Lung (tissue), 12 donors: ENCODE data around the gene PDE6A. TPM values are rescaled to one million over a fixed set of nuclear protein-coding genes. Genes with fewer than 3 reads are reported as not detected.

ENCODE experiments used
- ATAC-seq: fragments of 200-7000 bp; cut with Tn5 transposase; one replicate; pipeline ENCODE4 v1.9.1; 2020; ENCODE audit warnings: moderate number of reproducible peaks; ENCODE audit not compliant: insufficient read depth, low FRiP score
- DNase-seq, 3 donors: peaks; one replicate each; pipeline ENCODE4 v3.0.0-alpha.2; 2013 to 2017
- H3K27ac ChIP-seq, 2 donors: one replicate each; pipeline ENCODE4 v1.5.1; 2013; ENCODE audit warnings: mild to moderate bottlenecking in 2 of 2, moderate library complexity in 2 of 2, control low read depth in 1 of 2, inconsistent platforms in 1 of 2, low read depth in 1 of 2, low read length in 1 of 2
- H3K27me3 ChIP-seq, 3 donors: one replicate each; pipeline ENCODE4 v1.5.1; 2013; ENCODE audit warnings: low read length in 2 of 3; ENCODE audit not compliant: control insufficient read depth in 3 of 3, insufficient read depth in 3 of 3
- H3K36me3 ChIP-seq, 4 donors: one replicate each; pipeline ENCODE4 v1.5.1; 2013; ENCODE audit warnings: low read length in 4 of 4, mild to moderate bottlenecking in 1 of 4, moderate library complexity in 1 of 4; ENCODE audit not compliant: control insufficient read depth in 4 of 4, insufficient read depth in 4 of 4
- H3K4me1 ChIP-seq, 5 donors: one replicate each; pipeline ENCODE4 v1.5.1; 2013; ENCODE audit warnings: low read length in 5 of 5, mild to moderate bottlenecking in 2 of 5, moderate library complexity in 1 of 5; ENCODE audit not compliant: control insufficient read depth in 5 of 5, insufficient read depth in 5 of 5
- H3K4me3 ChIP-seq: one replicate; pipeline ENCODE4 v1.5.1; 2013; ENCODE audit warnings: mild to moderate bottlenecking, control low read depth, moderate library complexity
- H3K9ac ChIP-seq, 2 donors: one replicate each; pipeline ENCODE4 v1.5.1; 2013; ENCODE audit warnings: low read length in 2 of 2, control low read depth in 1 of 2; ENCODE audit not compliant: insufficient read depth in 1 of 2
- H3K9me3 ChIP-seq, 4 donors: one replicate each; pipeline ENCODE4 v1.5.1; 2013; ENCODE audit warnings: low read length in 3 of 4, mild to moderate bottlenecking in 1 of 4, moderate library complexity in 1 of 4; ENCODE audit not compliant: control insufficient read depth in 4 of 4, insufficient read depth in 3 of 4
- CTCF ChIP-seq: IDR thresholded peaks from 2 replicates; pipeline ENCODE4 v1.5.1; 2012; ENCODE audit warnings: mild to moderate bottlenecking; ENCODE audit errors: control extremely low read depth, extremely low read depth
- WGBS, 2 donors: extraction: QIAGEN DNeasy Blood & Tissue Kit; methylation state at CpG; one replicate each; pipeline ENCODE4 v1.1.7; 2013; 5-methylcytosine and 5-hydroxymethylcytosine counted together
- polyA plus RNA-seq, 2 donors: library from polyadenylated mRNA; stranded (reverse); fragments of 200-250 nt; gene quantifications; one replicate each; pipeline ENCODE4 v1.2.1, GENCODE V29; 2013
- total RNA-seq, 2 donors: library from RNA; depleted of rRNA in 1 of 2; stranded (reverse); fragments of >200 nt in 1 of 2; gene quantifications; one replicate each; pipeline ENCODE4 v1.2.1, GENCODE V29; 2014 to 2021
- donor health status: control.
- donor health status: control.
- donor health status: Bipolar disorder and iron deficiency.
- donor health status: healthy.
- donor health status: DM: yes; HTN: yes; CAD: no.

PDE6A gene
- total and polyA plus RNA-seq, 4 donors: 0.03 to 0.06 (median 0.06) TPM; not detected in 1

DNA sequence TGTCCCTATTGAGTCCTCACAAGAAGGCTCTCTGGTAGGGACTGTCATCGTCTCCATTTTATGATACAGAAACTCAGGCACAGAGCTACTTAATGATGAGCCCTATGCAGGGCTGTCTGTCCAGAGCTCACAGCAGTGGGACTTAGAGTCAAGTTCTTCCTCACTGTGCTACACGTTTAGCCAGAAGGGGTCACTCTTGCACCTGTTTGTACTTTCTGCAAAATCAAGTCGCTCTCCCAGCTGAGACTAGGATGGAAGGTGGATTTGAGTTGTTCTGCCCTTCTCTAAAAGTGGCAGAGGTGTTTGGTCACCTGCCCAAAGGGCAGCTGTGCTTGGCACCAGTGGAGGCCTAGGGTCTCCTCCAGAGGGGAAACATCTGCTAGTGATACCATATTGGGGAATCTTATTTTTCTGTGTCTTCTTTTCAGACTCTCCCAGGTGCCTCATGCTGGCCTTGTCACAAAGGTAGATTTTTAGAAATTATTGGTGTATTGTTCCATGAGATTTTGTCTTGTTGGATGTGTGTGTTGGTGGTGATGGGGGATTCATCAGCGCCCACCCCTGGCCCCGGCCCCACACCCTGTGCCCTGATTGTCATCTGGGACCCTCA lies 110.2 kb downstream of the PDE6A start:
- H3K9ac ChIP-seq: no peak overlapping the region
- no peak overlapping the region for H3K27ac ChIP-seq
- H3K4me1 ChIP-seq: peaks cover 0 to 2% (median 0%) of the 10 kb centered on the region in 5 donors
- no peak overlapping the region for H3K4me3 ChIP-seq
- H3K27me3 ChIP-seq: no peaks in the 10 kb centered on the region
- H3K9me3 ChIP-seq: no peaks in the 10 kb centered on the region
- WGBS, 2 donors: 51 to 62% methylated on average over 5 of the region's 5 CpGs
- peak; percentile 67 for TF ChIP-seq CTCF
- ATAC-seq (no peak), DNase-seq (peak; percentile 81 to 93 (median 87))
- peaks cover 0 to 1% (median 0%) of the 10 kb centered on the region in 4 donors for H3K36me3 ChIP-seq

GRCh38 chr5:149833116-149833827 lies 111.3 kb downstream of the PDE6A start:
- ATAC-seq: no peak
- Histone ChIP-seq H3K4me3 (no peak overlapping the region), H3K27me3 (no peaks in the 10 kb centered on the region), H3K9ac (no peak overlapping the region), H3K27ac (no peak overlapping the region), H3K4me1 (no peaks in the 10 kb centered on the region), H3K9me3 (no peaks in the 10 kb centered on the region), H3K36me3 (peaks cover 0 to 1% (median 0%) of the 10 kb centered on the region in 4 donors)
- no peak for TF ChIP-seq CTCF
- no peak for DNase-seq
- 91 to 93% methylated on average over 30 of the region's 30 CpGs for WGBS, 2 donors

- no peak overlapping the region for H3K27ac ChIP-seq
- no peaks in the 10 kb centered on the region for H3K9me3 ChIP-seq
- TF ChIP-seq CTCF: no peak
- H3K4me1 ChIP-seq: no peaks in the 10 kb centered on the region
- ATAC-seq (no peak), DNase-seq (no peak)
- 94 to 95% methylated on average over 12 of the region's 12 CpGs for WGBS, 2 donors
- H3K27me3 ChIP-seq: no peaks in the 10 kb centered on the region
- no peak overlapping the region for H3K4me3 ChIP-seq
- peaks cover 0 to 1% (median 0%) of the 10 kb centered on the region in 4 donors for H3K36me3 ChIP-seq
- no peak overlapping the region for H3K9ac ChIP-seq
These were observed 112.0 kb downstream of the PDE6A start for GRCh38 chr5:149832636-149833035.
